GM23338 (cell line): Measurements from ENCODE around the gene S1PR2.

Experiments used
- CREB1 ChIP-seq: fragments of 250-450 bp; sonication (Bioruptor Pico); IDR thresholded peaks from 2 replicates; pipeline ENCODE4 v1.5.0; 2020; ENCODE audit warnings: low read depth, mild to moderate bottlenecking, moderate library complexity
- EZH2phosphoT487 ChIP-seq: fragments of 200-600 bp; sonication (generic); IDR thresholded peaks from one replicate; pipeline ENCODE4 v1.8.1; 2018; ENCODE audit warnings: antibody characterized with exemption; ENCODE audit not compliant: unreplicated experiment
- JUNB ChIP-seq: IDR thresholded peaks from one replicate; pipeline ENCODE4 v1.6.1; 2016; ENCODE audit warnings: antibody characterized with exemption; ENCODE audit not compliant: unreplicated experiment
- POLR2AphosphoS5 ChIP-seq: IDR thresholded peaks from 2 replicates; pipeline ENCODE4 v1.6.1; 2016; ENCODE audit warnings: antibody characterized with exemption, low read depth
- REST ChIP-seq: IDR thresholded peaks from one replicate; pipeline ENCODE4 v1.6.1; 2018; ENCODE audit warnings: antibody characterized with exemption; ENCODE audit not compliant: unreplicated experiment
- ZNF331 ChIP-seq: fragments of 250-450 bp; sonication (Bioruptor Pico); IDR thresholded peaks from 2 replicates; pipeline ENCODE4 v1.5.0; 2020; ENCODE audit warnings: low read depth, mild to moderate bottlenecking, moderate library complexity
- TF ChIP-seq, protein P1 (sequence below), 2 experiments: fragments of 200-600 bp in 1 of 2; sonication (generic) in 1 of 2; conservative IDR thresholded peaks; 2 replicates each; pipeline versions ENCODE4 v1.5.1 to v1.6.1; 2016 to 2017; ENCODE audit warnings: antibody characterized with exemption in 2 of 2, low read depth in 2 of 2, mild to moderate bottlenecking in 2 of 2, moderate library complexity in 1 of 2
- TF ChIP-seq, protein P2 (sequence below): IDR thresholded peaks from 2 replicates; pipeline ENCODE4 v1.6.1; 2016; ENCODE audit warnings: antibody characterized with exemption

DNA sequence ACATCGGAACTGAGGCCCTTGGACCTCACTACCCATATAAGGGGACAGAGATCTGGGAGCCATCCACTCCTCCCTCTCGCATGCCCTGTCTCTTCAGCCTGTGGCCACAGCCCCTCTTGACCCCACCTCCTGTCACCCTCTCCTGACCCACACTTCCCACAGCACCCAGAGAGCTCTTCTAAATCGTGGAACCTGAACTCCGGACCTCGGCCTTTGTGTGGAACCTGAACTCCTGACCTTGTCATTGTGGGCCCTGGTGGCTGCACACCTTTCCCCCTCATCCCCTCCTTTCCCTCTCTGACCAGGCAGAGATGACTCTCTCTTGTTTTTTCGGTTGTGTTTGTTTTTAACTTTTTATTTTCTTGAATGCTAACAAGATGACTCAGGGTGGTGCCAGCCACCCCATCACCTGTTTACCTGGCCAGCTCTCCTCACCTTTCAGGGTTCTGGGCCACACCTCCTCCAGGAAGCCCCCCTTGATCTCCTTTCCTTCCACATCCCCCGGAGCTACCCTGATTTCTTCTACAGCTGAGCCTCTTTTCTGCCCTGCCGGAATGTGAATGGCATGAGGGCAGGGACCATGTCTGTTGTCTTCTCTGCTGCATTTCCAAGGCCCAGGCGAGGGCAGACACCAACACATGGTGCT lies 26.0 kb upstream of the S1PR2 start:
- TF ChIP-seq, protein P1, sequence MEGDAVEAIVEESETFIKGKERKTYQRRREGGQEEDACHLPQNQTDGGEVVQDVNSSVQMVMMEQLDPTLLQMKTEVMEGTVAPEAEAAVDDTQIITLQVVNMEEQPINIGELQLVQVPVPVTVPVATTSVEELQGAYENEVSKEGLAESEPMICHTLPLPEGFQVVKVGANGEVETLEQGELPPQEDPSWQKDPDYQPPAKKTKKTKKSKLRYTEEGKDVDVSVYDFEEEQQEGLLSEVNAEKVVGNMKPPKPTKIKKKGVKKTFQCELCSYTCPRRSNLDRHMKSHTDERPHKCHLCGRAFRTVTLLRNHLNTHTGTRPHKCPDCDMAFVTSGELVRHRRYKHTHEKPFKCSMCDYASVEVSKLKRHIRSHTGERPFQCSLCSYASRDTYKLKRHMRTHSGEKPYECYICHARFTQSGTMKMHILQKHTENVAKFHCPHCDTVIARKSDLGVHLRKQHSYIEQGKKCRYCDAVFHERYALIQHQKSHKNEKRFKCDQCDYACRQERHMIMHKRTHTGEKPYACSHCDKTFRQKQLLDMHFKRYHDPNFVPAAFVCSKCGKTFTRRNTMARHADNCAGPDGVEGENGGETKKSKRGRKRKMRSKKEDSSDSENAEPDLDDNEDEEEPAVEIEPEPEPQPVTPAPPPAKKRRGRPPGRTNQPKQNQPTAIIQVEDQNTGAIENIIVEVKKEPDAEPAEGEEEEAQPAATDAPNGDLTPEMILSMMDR (conservative IDR thresholded peaks at IDR 0.05; ENCODE audit: low read depth in 2 of 2): no peak
- TF ChIP-seq POLR2AphosphoS5 (no peak), CREB1 (CRISPR knock-in tag) (no peak), REST (no peak), EZH2phosphoT487 (no peak), ZNF331 (CRISPR knock-in tag) (no peak), JUNB (no peak)
- TF ChIP-seq, protein P2, sequence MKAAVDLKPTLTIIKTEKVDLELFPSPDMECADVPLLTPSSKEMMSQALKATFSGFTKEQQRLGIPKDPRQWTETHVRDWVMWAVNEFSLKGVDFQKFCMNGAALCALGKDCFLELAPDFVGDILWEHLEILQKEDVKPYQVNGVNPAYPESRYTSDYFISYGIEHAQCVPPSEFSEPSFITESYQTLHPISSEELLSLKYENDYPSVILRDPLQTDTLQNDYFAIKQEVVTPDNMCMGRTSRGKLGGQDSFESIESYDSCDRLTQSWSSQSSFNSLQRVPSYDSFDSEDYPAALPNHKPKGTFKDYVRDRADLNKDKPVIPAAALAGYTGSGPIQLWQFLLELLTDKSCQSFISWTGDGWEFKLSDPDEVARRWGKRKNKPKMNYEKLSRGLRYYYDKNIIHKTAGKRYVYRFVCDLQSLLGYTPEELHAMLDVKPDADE: no peak
